ENCODE data around the gene ARHGAP18.

The ARHGAP18 gene

DNA sequence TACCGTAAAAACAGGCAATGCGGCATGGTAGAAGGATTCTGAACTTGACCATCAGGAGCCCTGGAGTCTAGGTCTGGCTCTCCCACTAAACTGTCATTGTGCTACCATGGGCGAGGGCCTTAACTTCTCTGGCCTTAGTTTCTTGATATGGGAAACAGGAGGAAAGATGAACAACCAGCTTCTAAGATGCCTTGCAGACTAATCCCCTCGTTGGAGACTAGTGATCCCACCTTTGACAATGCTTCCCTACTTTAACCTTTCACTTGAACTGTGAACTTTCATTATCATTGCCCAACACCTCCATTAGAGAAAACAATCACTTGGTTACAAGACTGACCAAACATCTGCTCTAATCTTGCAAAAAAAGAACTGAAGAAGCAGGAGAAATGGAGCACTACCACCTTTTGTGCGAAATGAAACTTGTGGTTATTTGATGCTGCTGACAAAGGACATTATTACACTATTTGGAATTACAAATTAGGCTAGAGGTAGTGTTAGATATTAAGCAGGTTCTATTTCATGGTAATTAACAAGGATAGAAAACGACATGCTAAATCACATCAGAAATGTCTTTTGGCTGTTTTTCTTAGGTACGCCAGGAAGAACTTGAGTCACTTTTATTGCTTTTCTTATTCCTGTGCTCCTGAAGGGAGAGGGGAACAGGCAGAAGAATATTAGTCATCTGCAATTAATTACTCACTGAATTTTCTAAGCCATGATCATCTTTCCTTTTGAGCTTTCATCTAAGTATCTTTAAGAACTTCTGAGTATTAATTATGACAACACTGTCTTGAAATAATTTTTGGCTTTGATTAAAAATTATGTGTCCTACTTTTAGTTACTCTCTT lies 39.1 kb upstream of the ARHGAP18 start:
- DNase-seq (ENCODE audit: low read depth, low spot score), result no peak

DNA sequence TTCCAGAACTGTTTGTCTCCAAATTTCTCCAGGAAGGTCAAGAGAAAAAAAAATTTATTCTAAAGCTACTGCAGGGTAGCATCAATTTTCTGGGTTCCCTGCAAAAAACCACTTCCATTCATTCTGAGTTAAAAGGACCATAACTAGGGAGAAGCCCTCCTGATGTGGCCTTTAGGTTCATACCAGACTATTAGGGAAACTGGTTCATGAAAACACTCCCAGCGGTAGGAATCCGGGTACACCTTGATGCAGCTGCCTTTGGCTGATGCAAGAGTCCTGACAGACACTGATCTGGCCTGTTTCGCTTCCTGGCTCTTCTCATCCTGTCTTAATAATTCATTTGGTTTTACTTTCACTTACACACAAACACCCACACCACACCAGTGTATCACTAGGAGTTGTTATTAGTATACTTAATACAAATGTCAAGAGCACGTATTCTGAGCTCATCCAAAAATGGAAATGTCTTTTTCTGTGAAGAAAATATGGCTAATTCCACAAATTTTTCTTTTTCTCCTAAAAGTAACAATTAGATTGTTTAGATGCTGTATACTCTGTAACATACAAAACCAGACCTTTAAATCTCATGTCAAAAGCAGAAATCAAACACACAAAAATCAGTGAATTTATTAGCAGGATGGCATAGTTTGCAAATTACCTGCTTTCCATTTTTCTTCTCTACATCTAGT lies 38.4 kb upstream of the ARHGAP18 start:
- Histone ChIP-seq H3K9ac (ENCODE audit: insufficient read length, low read depth) (no peak overlapping the region), H3K4me3 (ENCODE audit: insufficient read length, low read depth) (no peak overlapping the region), H3K4me1 (ENCODE audit: insufficient read depth, insufficient read length) (no peaks in the 10 kb centered on the region), H3K9me3 (ENCODE audit: insufficient read depth, low read length) (no peaks in the 10 kb centered on the region), H3K36me3 (ENCODE audit: insufficient read depth, insufficient read length, low read length) (no peaks in the 10 kb centered on the region), H3K27me3 (ENCODE audit: insufficient read depth, insufficient read length) (no peaks in the 10 kb centered on the region)
- no peak for DNase-seq (ENCODE audit: low read depth, low spot score)
- TF ChIP-seq ZNF274 (IDR thresholded peaks at IDR 0.05; ENCODE audit: low read depth, low read length) (no peak), SUZ12 (IDR thresholded peaks at IDR 0.05; ENCODE audit: extremely low read depth, insufficient read depth, insufficient read length) (no peak), YY1 (IDR thresholded peaks at IDR 0.05; ENCODE audit: insufficient read depth, insufficient read length) (no peak)

More for the DNA sequence above, 39.1 kb upstream of the ARHGAP18 start:
- H3K9me3 ChIP-seq (ENCODE audit: insufficient read depth, low read length), result no peaks in the 10 kb centered on the region
- H3K36me3 ChIP-seq (ENCODE audit: insufficient read depth, insufficient read length, low read length), result no peaks in the 10 kb centered on the region
- no peaks in the 10 kb centered on the region for H3K4me1 ChIP-seq (ENCODE audit: insufficient read depth, insufficient read length)
- no peak overlapping the region for H3K9ac ChIP-seq (ENCODE audit: insufficient read length, low read depth)
- H3K4me3 ChIP-seq (ENCODE audit: insufficient read length, low read depth), result no peak overlapping the region
- no peaks in the 10 kb centered on the region for H3K27me3 ChIP-seq (ENCODE audit: insufficient read depth, insufficient read length)
- TF ChIP-seq SUZ12 (IDR thresholded peaks at IDR 0.05; ENCODE audit: extremely low read depth, insufficient read depth, insufficient read length), result no peak
- no peak for TF ChIP-seq ZNF274 (IDR thresholded peaks at IDR 0.05; ENCODE audit: low read depth, low read length)
- TF ChIP-seq YY1 (IDR thresholded peaks at IDR 0.05; ENCODE audit: insufficient read depth, insufficient read length), result no peak

DNA sequence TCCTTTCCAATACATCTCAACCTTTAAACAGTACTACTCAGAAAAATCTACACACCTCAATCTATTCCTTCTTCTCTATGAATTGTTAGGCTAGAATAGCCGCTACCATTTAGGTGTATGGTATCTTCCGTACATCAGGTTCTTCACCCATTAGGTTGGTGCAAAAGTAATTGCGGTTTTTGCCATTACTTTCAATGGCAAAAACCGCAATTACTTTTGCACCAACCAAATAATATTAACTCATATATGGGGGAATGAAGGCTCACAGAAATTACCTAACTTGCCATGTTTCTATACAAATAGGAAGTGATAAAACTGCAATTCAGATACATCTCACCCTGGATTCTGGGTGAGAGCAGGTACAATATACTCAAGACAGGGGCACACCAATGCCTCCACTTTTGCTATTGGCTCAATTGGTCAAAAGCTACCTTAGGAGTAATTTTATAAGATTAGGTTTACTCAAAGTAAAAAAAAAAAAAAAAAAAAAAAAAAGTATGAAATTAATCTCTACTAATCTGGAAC lies 37.7 kb upstream of the ARHGAP18 start:
- Histone ChIP-seq H3K9me3 (ENCODE audit: insufficient read depth, low read length) (no peaks in the 10 kb centered on the region), H3K9ac (ENCODE audit: insufficient read length, low read depth) (no peak overlapping the region), H3K27me3 (ENCODE audit: insufficient read depth, insufficient read length) (no peaks in the 10 kb centered on the region), H3K4me1 (ENCODE audit: insufficient read depth, insufficient read length) (no peaks in the 10 kb centered on the region), H3K36me3 (ENCODE audit: insufficient read depth, insufficient read length, low read length) (no peaks in the 10 kb centered on the region), H3K4me3 (ENCODE audit: insufficient read length, low read depth) (no peak overlapping the region)
- DNase-seq (ENCODE audit: low read depth, low spot score), result no peak
- TF ChIP-seq ZNF274 (IDR thresholded peaks at IDR 0.05; ENCODE audit: low read depth, low read length), result no peak

DNA sequence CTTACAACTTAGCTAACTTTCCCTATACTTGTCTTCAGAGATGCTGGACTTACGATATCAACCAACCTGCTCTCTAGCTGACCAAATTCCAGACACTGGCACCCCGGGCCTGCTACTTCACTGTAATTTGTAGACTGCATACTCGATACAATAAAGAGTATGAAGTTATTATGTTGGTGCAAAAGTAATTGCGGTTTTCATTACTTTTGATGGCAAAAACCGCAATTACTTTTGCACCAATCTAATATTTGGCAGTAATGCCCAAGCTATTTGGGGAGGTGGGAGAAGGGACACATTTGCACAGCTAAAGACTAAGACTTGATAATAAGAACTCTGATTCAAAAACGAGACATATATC lies 34.9 kb upstream of the ARHGAP18 start:
- Histone ChIP-seq H3K4me1 (ENCODE audit: insufficient read depth, insufficient read length) (no peaks in the 10 kb centered on the region), H3K36me3 (ENCODE audit: insufficient read depth, insufficient read length, low read length) (no peaks in the 10 kb centered on the region), H3K9ac (ENCODE audit: insufficient read length, low read depth) (no peak overlapping the region), H3K9me3 (ENCODE audit: insufficient read depth, low read length) (no peaks in the 10 kb centered on the region), H3K4me3 (ENCODE audit: insufficient read length, low read depth) (no peak overlapping the region), H3K27me3 (ENCODE audit: insufficient read depth, insufficient read length) (no peaks in the 10 kb centered on the region)
- no peak for DNase-seq (ENCODE audit: low read depth, low spot score)
- TF ChIP-seq SUZ12 (IDR thresholded peaks at IDR 0.05; ENCODE audit: extremely low read depth, insufficient read depth, insufficient read length) (no peak), YY1 (IDR thresholded peaks at IDR 0.05; ENCODE audit: insufficient read depth, insufficient read length) (no peak), ZNF274 (IDR thresholded peaks at IDR 0.05; ENCODE audit: low read depth, low read length) (no peak)

DNA sequence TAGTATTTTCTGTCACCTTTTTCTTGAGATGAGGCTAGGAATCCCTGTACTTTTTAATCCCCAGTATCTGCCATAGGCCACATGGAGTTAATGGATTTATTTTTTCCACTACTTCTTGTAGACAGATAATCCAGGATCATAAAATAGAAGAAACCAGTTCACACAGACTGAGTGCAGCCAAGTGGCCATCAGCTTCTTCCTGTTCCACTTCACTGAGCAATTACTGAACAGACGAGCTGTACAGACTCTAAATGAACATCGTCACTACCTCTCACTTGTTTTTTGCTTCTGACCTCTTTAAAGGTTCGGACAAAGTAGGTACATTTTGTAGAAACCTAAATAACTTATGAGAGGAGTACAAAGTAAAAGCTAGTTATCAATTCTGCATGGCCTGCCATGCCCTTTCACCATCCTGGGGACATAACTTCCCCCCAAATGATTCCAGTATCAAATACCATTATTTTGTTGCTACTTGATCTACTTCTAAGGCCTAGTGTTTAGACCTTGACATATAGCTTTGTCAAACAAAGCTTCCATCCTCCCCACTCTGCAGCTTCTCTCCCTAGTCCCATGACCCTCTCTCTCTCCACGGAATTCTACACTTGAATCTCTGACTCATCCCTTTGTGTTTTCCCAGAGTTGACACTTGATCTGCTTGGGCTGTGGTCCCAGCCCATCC lies 34.4 kb upstream of the ARHGAP18 start:
- DNase-seq (ENCODE audit: low read depth, low spot score), result peak; percentile 16
- no peaks in the 10 kb centered on the region for H3K36me3 ChIP-seq (ENCODE audit: insufficient read depth, insufficient read length, low read length)
- H3K4me1 ChIP-seq (ENCODE audit: insufficient read depth, insufficient read length), result no peaks in the 10 kb centered on the region
- no peak for TF ChIP-seq YY1 (IDR thresholded peaks at IDR 0.05; ENCODE audit: insufficient read depth, insufficient read length)
- TF ChIP-seq SUZ12 (IDR thresholded peaks at IDR 0.05; ENCODE audit: extremely low read depth, insufficient read depth, insufficient read length), result no peak
- TF ChIP-seq ZNF274 (IDR thresholded peaks at IDR 0.05; ENCODE audit: low read depth, low read length), result no peak
- no peaks in the 10 kb centered on the region for H3K9me3 ChIP-seq (ENCODE audit: insufficient read depth, low read length)
- no peak overlapping the region for H3K4me3 ChIP-seq (ENCODE audit: insufficient read length, low read depth)
- no peaks in the 10 kb centered on the region for H3K27me3 ChIP-seq (ENCODE audit: insufficient read depth, insufficient read length)
- H3K9ac ChIP-seq (ENCODE audit: insufficient read length, low read depth), result no peak overlapping the region

DNA sequence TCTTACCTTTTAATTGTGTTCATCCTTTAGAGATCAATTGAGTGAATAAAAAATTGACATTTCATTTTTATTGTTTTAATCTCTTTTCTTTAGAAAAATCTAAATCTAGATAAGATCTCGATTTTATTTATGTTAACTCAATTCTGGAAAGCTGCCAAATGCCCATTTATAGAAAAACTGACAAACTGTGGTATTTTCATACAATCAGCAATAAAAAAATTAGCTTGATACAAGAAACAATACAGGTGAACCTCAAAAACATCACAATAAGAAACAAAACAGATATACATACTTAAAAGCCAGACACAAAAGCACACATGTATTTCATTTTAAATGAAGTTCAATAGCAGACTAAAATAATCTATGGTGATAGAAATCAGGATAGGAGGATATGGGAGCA lies 30.0 kb upstream of the ARHGAP18 start:
- no peak for DNase-seq (ENCODE audit: low read depth, low spot score)
- Histone ChIP-seq H3K27me3 (ENCODE audit: insufficient read depth, insufficient read length) (no peaks in the 10 kb centered on the region), H3K4me1 (ENCODE audit: insufficient read depth, insufficient read length) (no peaks in the 10 kb centered on the region), H3K4me3 (ENCODE audit: insufficient read length, low read depth) (no peak overlapping the region), H3K36me3 (ENCODE audit: insufficient read depth, insufficient read length, low read length) (no peaks in the 10 kb centered on the region), H3K9me3 (ENCODE audit: insufficient read depth, low read length) (no peaks in the 10 kb centered on the region), H3K9ac (ENCODE audit: insufficient read length, low read depth) (no peak overlapping the region)
- TF ChIP-seq YY1 (IDR thresholded peaks at IDR 0.05; ENCODE audit: insufficient read depth, insufficient read length) (no peak), ZNF274 (IDR thresholded peaks at IDR 0.05; ENCODE audit: low read depth, low read length) (no peak), SUZ12 (IDR thresholded peaks at IDR 0.05; ENCODE audit: extremely low read depth, insufficient read depth, insufficient read length) (no peak)

DNA sequence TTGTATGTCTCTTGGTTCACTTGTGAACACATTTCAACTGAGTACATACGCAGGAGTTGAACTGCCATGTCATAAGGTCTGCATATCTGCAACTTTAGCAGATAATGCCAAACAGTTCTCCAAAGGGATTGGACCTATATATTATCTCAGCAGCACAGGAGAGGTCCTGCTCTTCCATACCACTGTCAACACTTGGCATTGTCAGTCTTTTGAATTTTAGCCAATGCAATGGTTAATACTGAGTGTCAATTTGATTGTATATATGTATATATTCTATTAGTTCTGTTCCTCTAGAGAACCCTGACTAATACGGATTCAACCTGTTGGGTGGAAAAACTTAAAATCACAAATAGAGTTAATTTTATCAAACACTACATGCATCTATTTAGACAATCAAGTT lies 26.1 kb upstream of the ARHGAP18 start:
- TF ChIP-seq YY1 (IDR thresholded peaks at IDR 0.05; ENCODE audit: insufficient read depth, insufficient read length), result no peak
- no peak for TF ChIP-seq ZNF274 (IDR thresholded peaks at IDR 0.05; ENCODE audit: low read depth, low read length)
- no peak for DNase-seq (ENCODE audit: low read depth, low spot score)
- Histone ChIP-seq H3K4me1 (ENCODE audit: insufficient read depth, insufficient read length) (no peaks in the 10 kb centered on the region), H3K9me3 (ENCODE audit: insufficient read depth, low read length) (no peaks in the 10 kb centered on the region), H3K27me3 (ENCODE audit: insufficient read depth, insufficient read length) (no peaks in the 10 kb centered on the region), H3K36me3 (ENCODE audit: insufficient read depth, insufficient read length, low read length) (no peaks in the 10 kb centered on the region), H3K4me3 (ENCODE audit: insufficient read length, low read depth) (no peak overlapping the region), H3K9ac (ENCODE audit: insufficient read length, low read depth) (no peak overlapping the region)
